GM19043 (cell line): Measurements from ENCODE around the gene KRT80.

Source experiments
- ATAC-seq: cut with Tn5 transposase; IDR thresholded peaks from one replicate; pipeline ENCODE4 v1.9.1; 2021; ENCODE audit warnings: low read depth; ENCODE audit not compliant: unreplicated experiment

KRT80 gene

GRCh38 chr12:52229836-52230343 lies 38.1 kb upstream of the KRT80 start:
- ATAC-seq, result no peak

DNA sequence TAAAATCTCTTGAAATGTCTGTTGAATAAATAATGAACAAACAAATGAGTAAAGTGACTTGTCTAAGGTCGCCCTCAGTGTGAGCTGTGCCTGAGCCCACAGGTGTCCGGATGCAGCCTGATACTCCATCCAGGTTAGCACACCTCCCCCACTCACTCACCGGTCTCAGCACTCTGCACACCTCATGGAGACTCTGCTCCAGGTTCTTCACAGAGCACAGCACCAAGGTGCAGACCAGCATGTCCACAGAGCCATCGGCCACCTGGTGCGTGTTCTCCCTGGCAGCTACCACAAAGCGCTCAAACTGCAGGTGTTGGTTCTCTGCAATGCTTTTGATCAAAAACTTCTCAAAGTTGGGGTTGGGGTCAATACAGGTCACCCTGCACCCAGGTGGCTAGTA lies 37.1 kb upstream of the KRT80 start:
- ATAC-seq, result no peak

GRCh38 chr12:52228366-52228765 lies 36.6 kb upstream of the KRT80 start:
- ATAC-seq, result no peak

DNA sequence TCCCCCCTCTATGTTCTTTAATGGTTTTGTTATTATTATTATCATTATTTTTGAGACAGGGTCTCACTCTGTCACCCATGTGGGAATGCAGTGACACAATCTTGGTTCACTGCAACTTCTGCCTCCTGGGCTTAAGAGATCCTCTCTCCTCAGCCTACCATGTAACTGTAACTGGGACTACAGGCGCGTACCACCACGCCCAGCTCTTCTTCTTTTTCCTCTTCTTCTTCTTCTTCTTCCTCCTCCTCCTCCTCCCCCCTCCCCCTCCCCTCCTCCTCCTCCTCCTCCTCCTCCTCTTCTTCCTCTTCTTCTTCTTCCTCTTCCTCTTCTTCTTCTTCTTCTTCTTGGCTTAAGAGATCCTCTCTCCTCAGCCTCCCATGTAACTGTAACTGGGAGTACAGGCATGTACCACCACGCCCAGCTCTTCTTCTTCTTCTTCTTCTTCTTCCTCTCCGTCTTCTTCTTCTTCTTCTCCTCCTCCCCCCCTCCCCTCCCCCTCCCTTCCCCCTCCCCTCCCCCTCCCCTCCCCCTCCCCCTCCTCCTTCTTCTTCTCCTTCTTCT lies 35.9 kb upstream of the KRT80 start:
- ATAC-seq, result no peak

GRCh38 chr12:52226446-52226845 lies 34.6 kb upstream of the KRT80 start:
- ATAC-seq, result no peak

DNA sequence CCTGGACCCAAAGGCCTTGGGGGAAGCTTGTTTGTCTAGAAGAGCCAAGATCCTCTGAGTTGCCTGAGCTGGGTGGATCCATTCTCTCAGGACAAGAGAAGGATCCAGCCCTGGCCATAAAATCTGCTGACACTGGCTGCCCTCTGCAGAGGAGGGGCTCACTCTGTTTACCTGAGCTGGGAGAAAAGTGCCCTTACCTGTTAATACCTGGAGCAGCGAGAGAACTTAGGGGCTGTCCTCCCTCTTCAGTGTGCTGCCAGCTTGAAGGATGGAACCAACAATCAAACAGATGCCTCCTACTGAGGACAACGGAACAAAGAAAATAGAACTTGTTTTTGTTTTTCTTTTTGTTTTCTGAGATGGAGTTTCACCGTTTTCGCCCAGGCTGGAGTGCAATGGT lies 33.9 kb upstream of the KRT80 start:
- ATAC-seq, result no peak

GRCh38 chr12:52224151-52224550 lies 32.3 kb upstream of the KRT80 start:
- no peak for ATAC-seq

GRCh38 chr12:52223406-52224039 lies 31.7 kb upstream of the KRT80 start:
- ATAC-seq, result no peak

DNA sequence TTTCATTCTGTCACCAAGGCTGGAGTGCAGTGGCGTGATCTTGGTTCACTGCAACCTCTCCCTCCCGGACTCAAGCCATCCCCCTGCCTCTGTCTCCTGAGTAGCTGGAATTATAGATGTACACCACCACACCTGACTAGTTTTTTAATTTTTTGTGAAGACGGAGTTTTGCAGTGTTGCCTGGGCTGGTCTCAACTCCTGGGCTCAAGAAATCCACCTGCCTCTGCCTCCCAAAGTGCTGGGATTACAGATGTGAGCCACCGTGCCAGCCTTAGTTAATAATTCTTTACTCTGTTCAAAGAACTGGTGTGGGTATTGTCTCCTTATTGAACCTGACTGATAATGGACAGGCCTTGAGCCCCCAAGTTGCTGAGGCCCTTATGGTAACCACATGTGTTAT lies 30.9 kb upstream of the KRT80 start:
- no peak for ATAC-seq

DNA sequence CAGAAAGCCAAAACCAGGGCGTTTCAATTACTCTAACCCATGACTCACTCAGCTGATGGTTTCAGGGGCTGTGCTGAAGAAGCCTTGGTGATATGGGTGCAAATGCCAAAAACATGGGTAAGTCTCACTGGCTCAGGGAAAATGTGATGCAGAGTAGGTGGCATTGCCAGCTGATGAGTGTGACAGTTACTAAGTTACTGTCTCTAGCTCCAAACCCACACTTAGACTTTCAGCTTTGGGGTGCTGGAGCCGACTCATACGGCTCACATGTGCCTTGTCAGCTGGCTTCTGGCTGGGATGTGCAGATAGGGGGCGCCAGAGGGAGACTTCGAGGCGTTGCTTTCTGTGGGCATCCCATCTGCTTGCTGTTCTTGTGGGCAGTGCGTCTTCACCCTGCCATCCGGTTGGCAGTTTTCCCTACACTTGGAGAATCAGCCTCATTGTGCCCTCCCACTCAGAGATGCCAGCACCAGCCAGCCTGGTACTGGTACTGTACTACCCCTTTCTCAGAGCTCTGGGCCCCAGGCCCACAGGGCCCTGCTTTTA lies 30.2 kb upstream of the KRT80 start:
- ATAC-seq, result no peak

DNA sequence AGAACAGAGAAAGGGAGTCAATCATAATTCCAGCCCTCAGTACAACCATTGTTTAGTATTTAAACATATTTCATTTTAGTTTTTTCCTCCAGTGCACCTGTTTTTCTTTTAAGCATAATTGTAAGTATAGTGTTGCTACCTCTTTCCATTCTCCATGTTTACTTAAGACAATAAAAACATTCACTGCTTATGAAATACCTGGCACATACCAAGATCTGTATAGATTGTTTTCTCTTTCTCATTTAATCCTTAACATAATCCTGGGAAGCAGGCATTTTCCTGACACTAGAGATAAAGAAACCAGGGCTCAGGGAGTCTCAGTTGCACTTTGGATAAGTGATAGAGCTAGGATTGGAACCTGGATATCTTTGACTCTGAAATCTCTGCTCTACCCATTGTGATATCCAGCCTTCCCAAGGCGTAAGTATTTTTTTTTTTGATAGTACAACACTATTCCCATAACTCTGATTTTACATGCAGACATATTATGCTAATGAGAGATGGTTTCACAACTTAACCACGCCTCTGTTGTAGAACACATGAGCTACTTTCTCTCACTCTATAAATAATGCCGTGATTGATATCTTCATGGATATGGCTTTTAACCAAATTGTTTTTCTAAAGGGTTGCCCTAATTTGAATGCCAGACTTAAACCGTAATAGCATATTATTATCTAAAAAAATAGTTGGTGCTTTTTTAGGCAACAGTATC lies 29.4 kb upstream of the KRT80 start:
- no peak for ATAC-seq

DNA sequence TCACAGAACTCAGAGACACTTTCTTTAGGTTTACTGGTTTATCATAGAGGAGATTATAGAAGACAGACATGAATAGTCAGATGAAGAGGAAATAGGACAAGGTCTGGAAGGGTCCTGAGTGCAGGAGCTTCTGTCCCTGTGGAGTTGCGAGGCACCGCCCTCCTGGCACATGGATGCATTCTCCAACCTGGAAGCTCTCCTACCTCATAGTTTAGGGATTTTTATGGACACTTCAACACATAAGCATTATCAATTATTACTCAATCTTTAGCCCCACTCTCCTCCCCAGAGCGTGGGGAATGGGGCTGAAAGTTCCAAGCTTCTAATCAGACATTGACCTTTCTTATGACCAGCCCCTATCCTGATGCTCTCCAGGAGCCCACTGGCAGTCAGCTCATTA lies 28.7 kb upstream of the KRT80 start:
- no peak for ATAC-seq

GRCh38 chr12:52218001-52218400 lies 26.2 kb upstream of the KRT80 start:
- ATAC-seq, result no peak

DNA sequence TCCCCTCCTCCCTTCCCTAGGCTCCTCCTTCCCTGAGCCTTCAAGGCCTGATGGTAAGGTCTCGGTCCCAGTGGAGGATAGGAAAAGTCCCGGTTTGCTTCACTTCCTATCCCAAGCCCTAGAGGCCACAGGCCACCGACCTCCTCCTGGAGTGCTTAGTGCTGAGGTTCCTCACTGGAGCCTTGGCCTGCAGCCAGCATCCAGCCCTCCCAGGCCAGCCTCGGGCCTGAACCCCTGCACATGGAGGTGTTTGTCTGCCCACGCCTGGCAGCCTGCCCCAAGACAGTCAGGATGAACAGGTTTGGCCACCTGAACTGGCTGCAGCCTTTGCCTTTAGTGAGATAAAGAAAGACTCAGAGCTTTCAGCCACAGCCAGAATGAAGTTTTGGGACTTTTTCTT lies 25.4 kb upstream of the KRT80 start:
- no peak for ATAC-seq

DNA sequence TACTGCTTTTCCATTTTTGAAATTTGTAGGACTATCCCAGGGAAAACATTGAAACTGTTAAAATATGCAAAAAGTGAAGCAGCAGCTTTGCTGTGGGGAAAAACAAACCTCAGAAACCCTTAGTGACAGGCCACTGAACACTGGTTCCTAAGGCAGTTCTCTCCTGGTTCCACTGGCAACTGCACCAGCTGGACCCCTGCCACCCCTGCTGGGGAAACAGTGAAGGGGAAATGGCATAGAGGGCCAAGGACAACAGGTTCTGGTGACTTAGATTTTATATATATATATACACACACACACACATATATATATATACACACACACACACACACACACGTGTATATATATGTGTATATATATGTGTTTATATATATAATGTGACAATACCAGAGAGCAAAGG lies 25.0 kb upstream of the KRT80 start:
- no peak for ATAC-seq

GRCh38 chr12:52216100-52216499 lies 24.3 kb upstream of the KRT80 start:
- no peak for ATAC-seq

DNA sequence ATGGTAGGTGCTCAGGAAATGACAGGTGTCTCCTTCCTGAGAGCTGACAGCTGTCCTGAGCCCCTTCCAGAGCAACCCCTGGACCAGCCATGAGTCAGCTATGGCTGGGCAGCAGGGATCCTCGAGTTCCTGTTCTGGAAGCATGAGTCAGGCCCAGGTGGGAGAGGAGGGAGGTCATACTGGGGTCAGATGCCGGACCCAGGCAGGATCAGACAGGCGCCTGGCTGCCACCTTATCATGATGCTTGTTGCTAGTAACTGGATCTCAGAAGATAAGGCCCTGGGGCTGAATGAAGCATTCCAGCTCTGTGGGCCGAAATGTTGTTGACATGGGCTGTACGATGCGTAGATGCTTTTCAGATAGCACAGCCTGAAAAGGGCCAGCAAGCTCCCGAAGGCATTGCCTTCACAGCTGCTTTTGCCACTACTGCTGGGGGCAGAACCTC lies 23.8 kb upstream of the KRT80 start:
- ATAC-seq, result no peak

DNA sequence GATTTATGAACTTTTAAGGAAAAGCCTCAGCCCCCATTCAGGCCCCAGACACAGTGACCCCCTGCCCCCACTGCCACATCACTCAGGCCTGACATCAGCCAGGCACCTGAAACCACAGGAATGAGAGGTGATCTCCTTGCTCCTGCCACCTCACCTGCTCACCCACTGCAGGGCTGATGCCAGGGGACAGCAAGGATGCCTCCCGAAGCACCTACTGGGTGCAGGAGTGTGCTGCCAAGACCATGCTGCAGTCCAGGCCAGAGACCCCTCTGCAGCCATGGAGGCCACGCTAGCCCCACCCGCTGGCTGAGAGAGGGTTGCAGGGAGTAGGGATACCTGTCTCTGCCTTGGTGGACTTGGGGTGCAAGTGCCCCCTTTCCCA lies 22.6 kb upstream of the KRT80 start:
- ATAC-seq, result no peak

DNA sequence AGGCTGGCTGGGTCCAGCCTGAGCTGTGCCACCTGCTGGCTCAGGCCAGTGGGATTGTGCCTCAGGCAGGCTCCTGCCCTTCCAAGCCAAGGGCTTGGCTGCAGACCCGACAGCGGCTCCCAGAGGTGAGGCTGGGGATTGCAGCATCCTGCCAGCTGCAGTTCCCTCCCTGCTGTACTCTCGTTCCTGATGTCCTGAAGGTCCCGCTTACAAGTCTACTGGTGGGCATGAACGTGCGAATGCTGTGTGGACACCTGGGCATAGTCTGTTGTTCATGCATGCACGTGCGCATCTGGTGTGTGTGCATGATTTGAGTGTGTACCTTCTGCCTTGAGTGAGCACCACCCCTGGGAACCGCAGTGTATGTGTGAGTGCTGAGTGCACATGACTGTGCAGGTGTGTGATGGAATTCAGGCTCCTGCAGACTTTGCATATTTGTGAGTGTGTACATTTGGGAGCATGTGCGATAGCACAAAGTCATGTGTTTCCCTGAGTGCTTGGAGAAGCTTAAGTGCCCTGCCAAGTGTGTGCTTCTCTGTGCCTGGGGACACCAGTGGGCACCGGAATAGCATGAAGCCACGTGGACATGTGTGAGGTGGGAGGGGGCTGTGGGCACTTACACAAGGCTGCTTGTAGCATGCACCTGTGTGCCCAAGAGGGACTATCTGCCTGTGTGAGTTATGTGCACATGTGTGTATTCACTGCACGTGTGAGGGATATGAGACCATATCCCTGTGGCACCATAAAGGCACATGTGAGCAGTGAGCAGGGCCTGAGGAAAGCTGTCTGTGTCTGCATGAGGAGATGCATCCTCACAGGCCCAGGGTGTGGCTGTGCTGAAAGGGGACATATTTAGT lies 22.0 kb upstream of the KRT80 start:
- ATAC-seq, result no peak

GRCh38 chr12:52212701-52213563 lies 21.1 kb upstream of the KRT80 start:
- no peak for ATAC-seq
